WTC11 (cell line): ENCODE data around the gene CAMTA1. TPM values are rescaled to one million over a fixed set of nuclear protein-coding genes. Genes with fewer than 3 reads are reported as not detected.

Experiments
- ATAC-seq: fragments of 200-7000 bp; cut with Tn5 transposase; 2 replicates; pipeline ENCODE4 v1.10.0; 2021; ENCODE audit warnings: mild to moderate bottlenecking, moderate library complexity
- CTCF ChIA-PET: fragments of 300-600 bp; sonication (Branson Sonifier 250); formaldehyde crosslinking; loops from one replicate; lab custom pipeline; 2021; ENCODE audit warnings: antibody characterized with exemption; lab: Charles Lee
- POLR2A ChIA-PET: fragments of 350-600 bp; sonication (Branson Sonifier 250); formaldehyde crosslinking; loops from one replicate; lab custom pipeline; 2021; ENCODE audit warnings: antibody characterized with exemption; lab: Charles Lee
- DNase-seq: peaks from one replicate; pipeline ENCODE4 v3.0.0; 2021; ENCODE audit warnings: low spot score
- H3K27ac Mint-ChIP-seq: 2 replicates; pipeline ENCODE4 v1.8.0; 2021; ENCODE audit warnings: mixed read lengths
- H3K27me3 Mint-ChIP-seq: 2 replicates; pipeline ENCODE4 v1.8.0; 2021; ENCODE audit warnings: low read depth, mild to moderate bottlenecking, moderate library complexity, mixed read lengths
- H3K36me3 Mint-ChIP-seq: 2 replicates; pipeline ENCODE4 v1.8.0; 2021; ENCODE audit warnings: mixed read lengths
- H3K4me1 Mint-ChIP-seq: 2 replicates; pipeline ENCODE4 v1.8.0; 2022; ENCODE audit warnings: mixed read lengths
- H3K4me3 Mint-ChIP-seq: 2 replicates; pipeline ENCODE4 v1.8.0; 2021; ENCODE audit warnings: mild to moderate bottlenecking, moderate library complexity, mixed read lengths
- H3K9me3 Mint-ChIP-seq: 2 replicates; pipeline ENCODE4 v1.8.0; 2021; ENCODE audit warnings: mixed read lengths
- CREB1 ChIP-seq: sonication (generic); formaldehyde crosslinking; IDR thresholded peaks from 2 replicates; pipeline ENCODE4 v1.8.0; 2023; ENCODE audit warnings: mild to moderate bottlenecking, missing genetic modification reagents
- ELF4 ChIP-seq: sonication (generic); formaldehyde crosslinking; IDR thresholded peaks from 2 replicates; pipeline ENCODE4 v1.8.1; 2022; ENCODE audit warnings: low read depth, mild to moderate bottlenecking, moderate library complexity, missing genetic modification reagents
- ESRRA ChIP-seq: sonication (generic); formaldehyde crosslinking; IDR thresholded peaks from 2 replicates; pipeline ENCODE4 v1.8.1; 2022; ENCODE audit warnings: mild to moderate bottlenecking, missing genetic modification reagents, borderline replicate concordance
- ETV6 ChIP-seq: sonication (generic); formaldehyde crosslinking; IDR thresholded peaks from 2 replicates; pipeline ENCODE4 v1.8.1; 2022; ENCODE audit warnings: mild to moderate bottlenecking, missing genetic modification reagents
- GABPB1 ChIP-seq: sonication (generic); formaldehyde crosslinking; IDR thresholded peaks from 2 replicates; pipeline ENCODE4 v1.8.1; 2023; ENCODE audit warnings: mild to moderate bottlenecking, missing genetic modification reagents
- GRHL2 ChIP-seq: fragments of 250-450 bp; sonication (Bioruptor Pico); IDR thresholded peaks from 2 replicates; pipeline ENCODE4 v1.8.0; 2022; ENCODE audit warnings: mild to moderate bottlenecking, moderate library complexity; ENCODE audit not compliant: insufficient replicate concordance, severe bottlenecking
- MYBL2 ChIP-seq: sonication (generic); formaldehyde crosslinking; IDR thresholded peaks from 2 replicates; pipeline ENCODE4 v1.8.1; 2023; ENCODE audit warnings: mild to moderate bottlenecking, moderate library complexity, missing genetic modification reagents
- NFATC4 ChIP-seq: fragments of 250-450 bp; sonication (Bioruptor Pico); IDR thresholded peaks from 2 replicates; pipeline ENCODE4 v1.9.0; 2021; ENCODE audit warnings: mild to moderate bottlenecking
- NFYB ChIP-seq: sonication (generic); formaldehyde crosslinking; conservative IDR thresholded peaks from 2 replicates; pipeline ENCODE4 v1.8.0; 2022; ENCODE audit warnings: low read depth, missing genetic modification reagents
- OVOL2 ChIP-seq: fragments of 250-450 bp; sonication (Bioruptor Pico); IDR thresholded peaks from 2 replicates; pipeline ENCODE4 v1.9.0; 2021; ENCODE audit warnings: mild to moderate bottlenecking, borderline replicate concordance
- RELA ChIP-seq: sonication (generic); formaldehyde crosslinking; IDR thresholded peaks from 2 replicates; pipeline ENCODE4 v1.8.1; 2022; ENCODE audit warnings: missing genetic modification reagents, mild to moderate bottlenecking, borderline replicate concordance
- SMAD3 ChIP-seq: sonication (generic); formaldehyde crosslinking; IDR thresholded peaks from 2 replicates; pipeline ENCODE4 v1.8.0; 2022; ENCODE audit warnings: missing genetic modification reagents, mild to moderate bottlenecking, borderline replicate concordance
- ZNF121 ChIP-seq: sonication (generic); formaldehyde crosslinking; IDR thresholded peaks from 2 replicates; pipeline ENCODE4 v1.8.0; 2023; ENCODE audit warnings: missing genetic modification reagents
- ZNF671 ChIP-seq: fragments of 250-450 bp; sonication (Bioruptor Pico); IDR thresholded peaks from 2 replicates; pipeline ENCODE4 v1.8.0; 2021; ENCODE audit warnings: mild to moderate bottlenecking
- total RNA-seq: library from RNA; stranded (reverse); gene quantifications from 3 replicates; pipeline ENCODE4 v1.2.3, GENCODE V29; 2021
- TF ChIP-seq, protein P1 (sequence below): sonication (generic); formaldehyde crosslinking; IDR thresholded peaks from 2 replicates; pipeline ENCODE4 v1.8.0; 2023; ENCODE audit warnings: mild to moderate bottlenecking, missing genetic modification reagents
- TF ChIP-seq, protein P2 (sequence below): sonication (generic); formaldehyde crosslinking; IDR thresholded peaks from 2 replicates; pipeline ENCODE4 v1.8.1; 2023; ENCODE audit warnings: mild to moderate bottlenecking, moderate library complexity, missing genetic modification reagents
- TF ChIP-seq, protein P3 (sequence below): sonication (generic); formaldehyde crosslinking; IDR thresholded peaks from 2 replicates; pipeline ENCODE4 v1.8.1; 2023; ENCODE audit warnings: mild to moderate bottlenecking, missing genetic modification reagents
- TF ChIP-seq, protein P4 (sequence below): sonication (generic); formaldehyde crosslinking; IDR thresholded peaks from 2 replicates; pipeline ENCODE4 v1.8.1; 2022; ENCODE audit warnings: low read depth, mild to moderate bottlenecking, moderate library complexity, missing genetic modification reagents, borderline replicate concordance
- TF ChIP-seq, protein P5 (sequence below): sonication (generic); formaldehyde crosslinking; IDR thresholded peaks from 2 replicates; pipeline ENCODE4 v1.8.1; 2022; ENCODE audit warnings: mild to moderate bottlenecking, moderate library complexity, missing genetic modification reagents

The CAMTA1 gene
- total RNA-seq, 1 experiment from 2014 or later, result 86.4 TPM

DNA sequence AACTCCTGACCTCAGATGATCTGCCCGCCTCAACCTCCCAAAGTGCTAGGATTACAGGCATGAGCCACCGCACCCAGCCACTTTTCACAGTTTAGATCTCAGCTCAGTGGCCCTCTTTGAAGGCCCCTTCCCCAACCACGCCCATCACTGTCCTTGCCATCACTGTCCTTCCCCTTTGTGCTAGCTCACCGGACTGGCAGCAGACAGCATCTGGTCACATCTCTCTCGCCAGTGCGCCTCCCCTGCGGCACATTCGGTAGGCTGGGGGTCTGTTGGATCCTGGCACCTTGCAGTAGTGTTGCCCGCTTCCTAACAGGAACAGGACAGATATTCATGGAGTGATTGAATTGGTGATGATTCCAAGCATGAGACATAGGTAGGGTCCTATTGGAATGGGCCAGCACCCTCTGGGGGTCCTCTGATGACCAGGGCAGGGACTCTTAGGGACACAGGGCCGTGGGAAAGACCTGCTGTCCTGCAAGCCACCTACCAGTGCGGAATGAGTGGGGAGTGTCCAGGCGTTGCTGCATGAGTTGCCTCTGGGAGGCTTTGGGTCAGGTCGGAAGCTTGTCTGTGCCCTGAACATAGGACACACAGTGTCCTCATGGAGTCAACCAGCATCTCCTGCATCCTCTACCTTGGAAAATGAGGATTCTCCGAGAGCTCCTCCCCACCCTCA is 807.0 kb downstream of the CAMTA1 start:
- POLR2A ChIA-PET, result no interaction called here
- Mint-ChIP-seq H3K27ac (no peak overlapping the region), H3K27me3 (peaks cover 2% of the 10 kb centered on the region; the same call in 1 of the 2 replicates), H3K9me3 (no peaks in the 10 kb centered on the region), H3K4me3 (no peak overlapping the region), H3K36me3 (no peaks in the 10 kb centered on the region)
- no peak for ATAC-seq
- CTCF ChIA-PET, result interaction anchor here (0.6 to 1.1 kb wide), 3 partner anchors 9 to 73 kb away, joined by 3 to 5 read pairs (median 4); no protein-coding TSS in a partner anchor
- TF ChIP-seq, protein P1, sequence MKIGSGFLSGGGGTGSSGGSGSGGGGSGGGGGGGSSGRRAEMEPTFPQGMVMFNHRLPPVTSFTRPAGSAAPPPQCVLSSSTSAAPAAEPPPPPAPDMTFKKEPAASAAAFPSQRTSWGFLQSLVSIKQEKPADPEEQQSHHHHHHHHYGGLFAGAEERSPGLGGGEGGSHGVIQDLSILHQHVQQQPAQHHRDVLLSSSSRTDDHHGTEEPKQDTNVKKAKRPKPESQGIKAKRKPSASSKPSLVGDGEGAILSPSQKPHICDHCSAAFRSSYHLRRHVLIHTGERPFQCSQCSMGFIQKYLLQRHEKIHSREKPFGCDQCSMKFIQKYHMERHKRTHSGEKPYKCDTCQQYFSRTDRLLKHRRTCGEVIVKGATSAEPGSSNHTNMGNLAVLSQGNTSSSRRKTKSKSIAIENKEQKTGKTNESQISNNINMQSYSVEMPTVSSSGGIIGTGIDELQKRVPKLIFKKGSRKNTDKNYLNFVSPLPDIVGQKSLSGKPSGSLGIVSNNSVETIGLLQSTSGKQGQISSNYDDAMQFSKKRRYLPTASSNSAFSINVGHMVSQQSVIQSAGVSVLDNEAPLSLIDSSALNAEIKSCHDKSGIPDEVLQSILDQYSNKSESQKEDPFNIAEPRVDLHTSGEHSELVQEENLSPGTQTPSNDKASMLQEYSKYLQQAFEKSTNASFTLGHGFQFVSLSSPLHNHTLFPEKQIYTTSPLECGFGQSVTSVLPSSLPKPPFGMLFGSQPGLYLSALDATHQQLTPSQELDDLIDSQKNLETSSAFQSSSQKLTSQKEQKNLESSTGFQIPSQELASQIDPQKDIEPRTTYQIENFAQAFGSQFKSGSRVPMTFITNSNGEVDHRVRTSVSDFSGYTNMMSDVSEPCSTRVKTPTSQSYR, result no peak
- TF ChIP-seq, all 79 proteins: peak for 0
- no peak for DNase-seq
- H3K4me1 Mint-ChIP-seq, result 0 out of 2 replicates have a peak, but pooled peaks cover 9% of the 10 kb centered on the region

DNA sequence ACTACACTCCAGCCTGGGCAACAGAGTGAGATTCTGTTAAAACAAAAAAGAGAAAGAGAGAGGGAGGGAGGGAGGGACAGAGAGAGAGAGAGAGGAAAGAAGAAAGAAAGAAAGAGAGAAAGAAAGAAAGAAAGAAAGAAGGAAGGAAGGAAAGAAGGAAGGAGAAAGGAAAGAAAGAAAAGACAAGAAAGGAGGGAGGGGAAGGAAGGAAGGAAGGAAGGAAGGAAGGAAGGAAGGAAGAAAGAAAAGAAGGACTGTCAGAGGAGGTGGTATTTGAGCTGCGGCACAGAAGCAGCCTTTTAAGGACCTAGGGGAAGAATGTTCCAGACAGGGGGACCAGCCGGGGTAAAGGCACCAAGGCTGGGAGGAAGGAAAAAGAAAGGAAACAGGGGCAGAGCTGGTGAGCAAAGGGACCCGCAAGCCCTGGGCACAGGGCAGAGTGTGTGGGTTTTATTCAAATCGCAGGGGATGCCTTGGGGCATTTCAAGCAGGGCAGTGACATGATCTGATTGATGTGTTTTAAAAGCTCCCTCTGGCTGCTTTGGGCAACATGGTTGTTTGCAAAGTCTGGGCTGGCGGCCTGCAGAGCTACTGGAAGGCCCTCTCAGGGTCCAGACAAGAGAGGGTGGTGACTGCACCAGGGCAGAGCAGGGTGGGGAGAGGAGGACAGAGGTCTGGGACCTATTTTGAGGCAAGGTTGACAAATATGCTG is 808.9 kb downstream of the CAMTA1 start:
- TF ChIP-seq OVOL2 (CRISPR knock-in tag) (no peak), GABPB1 (no peak), MYBL2 (no peak), ETV6 (CRISPR knock-in tag) (no peak), NFATC4 (no peak), GRHL2 (no peak), SMAD3 (CRISPR knock-in tag) (no peak), RELA (CRISPR knock-in tag) (no peak), CREB1 (no peak), ESRRA (CRISPR knock-in tag) (no peak), ZNF121 (CRISPR knock-in tag) (no peak), NFYB (CRISPR knock-in tag) (no peak), ELF4 (CRISPR knock-in tag) (no peak), ZNF671 (CRISPR knock-in tag) (no peak)
- TF ChIP-seq, protein P2, sequence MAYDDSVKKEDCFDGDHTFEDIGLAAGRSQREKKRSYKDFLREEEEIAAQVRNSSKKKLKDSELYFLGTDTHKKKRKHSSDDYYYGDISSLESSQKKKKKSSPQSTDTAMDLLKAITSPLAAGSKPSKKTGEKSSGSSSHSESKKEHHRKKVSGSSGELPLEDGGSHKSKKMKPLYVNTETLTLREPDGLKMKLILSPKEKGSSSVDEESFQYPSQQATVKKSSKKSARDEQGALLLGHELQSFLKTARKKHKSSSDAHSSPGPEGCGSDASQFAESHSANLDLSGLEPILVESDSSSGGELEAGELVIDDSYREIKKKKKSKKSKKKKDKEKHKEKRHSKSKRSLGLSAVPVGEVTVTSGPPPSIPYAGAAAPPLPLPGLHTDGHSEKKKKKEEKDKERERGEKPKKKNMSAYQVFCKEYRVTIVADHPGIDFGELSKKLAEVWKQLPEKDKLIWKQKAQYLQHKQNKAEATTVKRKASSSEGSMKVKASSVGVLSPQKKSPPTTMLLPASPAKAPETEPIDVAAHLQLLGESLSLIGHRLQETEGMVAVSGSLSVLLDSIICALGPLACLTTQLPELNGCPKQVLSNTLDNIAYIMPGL (CRISPR knock-in tag), result no peak
- TF ChIP-seq, protein P3, sequence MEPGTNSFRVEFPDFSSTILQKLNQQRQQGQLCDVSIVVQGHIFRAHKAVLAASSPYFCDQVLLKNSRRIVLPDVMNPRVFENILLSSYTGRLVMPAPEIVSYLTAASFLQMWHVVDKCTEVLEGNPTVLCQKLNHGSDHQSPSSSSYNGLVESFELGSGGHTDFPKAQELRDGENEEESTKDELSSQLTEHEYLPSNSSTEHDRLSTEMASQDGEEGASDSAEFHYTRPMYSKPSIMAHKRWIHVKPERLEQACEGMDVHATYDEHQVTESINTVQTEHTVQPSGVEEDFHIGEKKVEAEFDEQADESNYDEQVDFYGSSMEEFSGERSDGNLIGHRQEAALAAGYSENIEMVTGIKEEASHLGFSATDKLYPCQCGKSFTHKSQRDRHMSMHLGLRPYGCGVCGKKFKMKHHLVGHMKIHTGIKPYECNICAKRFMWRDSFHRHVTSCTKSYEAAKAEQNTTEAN (CRISPR knock-in tag), result no peak
- TF ChIP-seq, protein P4, sequence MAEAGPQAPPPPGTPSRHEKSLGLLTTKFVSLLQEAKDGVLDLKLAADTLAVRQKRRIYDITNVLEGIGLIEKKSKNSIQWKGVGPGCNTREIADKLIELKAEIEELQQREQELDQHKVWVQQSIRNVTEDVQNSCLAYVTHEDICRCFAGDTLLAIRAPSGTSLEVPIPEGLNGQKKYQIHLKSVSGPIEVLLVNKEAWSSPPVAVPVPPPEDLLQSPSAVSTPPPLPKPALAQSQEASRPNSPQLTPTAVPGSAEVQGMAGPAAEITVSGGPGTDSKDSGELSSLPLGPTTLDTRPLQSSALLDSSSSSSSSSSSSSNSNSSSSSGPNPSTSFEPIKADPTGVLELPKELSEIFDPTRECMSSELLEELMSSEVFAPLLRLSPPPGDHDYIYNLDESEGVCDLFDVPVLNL, result no peak
- TF ChIP-seq, protein P5, sequence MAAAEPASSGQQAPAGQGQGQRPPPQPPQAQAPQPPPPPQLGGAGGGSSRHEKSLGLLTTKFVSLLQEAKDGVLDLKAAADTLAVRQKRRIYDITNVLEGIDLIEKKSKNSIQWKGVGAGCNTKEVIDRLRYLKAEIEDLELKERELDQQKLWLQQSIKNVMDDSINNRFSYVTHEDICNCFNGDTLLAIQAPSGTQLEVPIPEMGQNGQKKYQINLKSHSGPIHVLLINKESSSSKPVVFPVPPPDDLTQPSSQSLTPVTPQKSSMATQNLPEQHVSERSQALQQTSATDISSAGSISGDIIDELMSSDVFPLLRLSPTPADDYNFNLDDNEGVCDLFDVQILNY (CRISPR knock-in tag), result no peak
- ATAC-seq (no peak), DNase-seq (no peak)
- Mint-ChIP-seq H3K27ac (no peak overlapping the region), H3K4me3 (no peak overlapping the region), H3K4me1 (0 out of 2 replicates have a peak, but pooled peaks cover 2% of the 10 kb centered on the region), H3K36me3 (peaks cover under 1% of the 10 kb centered on the region), H3K9me3 (peaks cover 1% of the 10 kb centered on the region), H3K27me3 (peaks cover 2% of the 10 kb centered on the region; the same call in 1 of the 2 replicates)
- CTCF ChIA-PET, result interaction anchor here (0.8 to 2.2 kb wide), 6 partner anchors 10 to 53 kb away, joined by 3 to 5 read pairs (median 4); no protein-coding TSS in a partner anchor
- POLR2A ChIA-PET, result no interaction called here
